ENCODE results near the gene ZNF296.

- TF ChIP-seq, protein P1, sequence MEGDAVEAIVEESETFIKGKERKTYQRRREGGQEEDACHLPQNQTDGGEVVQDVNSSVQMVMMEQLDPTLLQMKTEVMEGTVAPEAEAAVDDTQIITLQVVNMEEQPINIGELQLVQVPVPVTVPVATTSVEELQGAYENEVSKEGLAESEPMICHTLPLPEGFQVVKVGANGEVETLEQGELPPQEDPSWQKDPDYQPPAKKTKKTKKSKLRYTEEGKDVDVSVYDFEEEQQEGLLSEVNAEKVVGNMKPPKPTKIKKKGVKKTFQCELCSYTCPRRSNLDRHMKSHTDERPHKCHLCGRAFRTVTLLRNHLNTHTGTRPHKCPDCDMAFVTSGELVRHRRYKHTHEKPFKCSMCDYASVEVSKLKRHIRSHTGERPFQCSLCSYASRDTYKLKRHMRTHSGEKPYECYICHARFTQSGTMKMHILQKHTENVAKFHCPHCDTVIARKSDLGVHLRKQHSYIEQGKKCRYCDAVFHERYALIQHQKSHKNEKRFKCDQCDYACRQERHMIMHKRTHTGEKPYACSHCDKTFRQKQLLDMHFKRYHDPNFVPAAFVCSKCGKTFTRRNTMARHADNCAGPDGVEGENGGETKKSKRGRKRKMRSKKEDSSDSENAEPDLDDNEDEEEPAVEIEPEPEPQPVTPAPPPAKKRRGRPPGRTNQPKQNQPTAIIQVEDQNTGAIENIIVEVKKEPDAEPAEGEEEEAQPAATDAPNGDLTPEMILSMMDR (IDR thresholded peaks at IDR 0.05 in 2 of 3, conservative IDR thresholded peaks at IDR 0.05 in 1 of 3; ENCODE audit: borderline replicate concordance in 1 of 3, insufficient read depth in 1 of 3, low read depth in 2 of 3, low read length in 2 of 3) = no peak
- TF ChIP-seq POLR2A (IDR thresholded peaks at IDR 0.05; ENCODE audit: borderline replicate concordance, extremely low read depth, insufficient read depth, insufficient read length) (no peak), POLR2AphosphoS5 (IDR thresholded peaks at IDR 0.05; ENCODE audit: low read depth, low read length) (no peak), ZBTB33 (IDR thresholded peaks at IDR 0.05; ENCODE audit: extremely low read depth, insufficient replicate concordance, low read length) (no peak), EZH2 (IDR thresholded peaks at IDR 0.05) (no peak)
Observed at GRCh38 chr19:45124021-45124420, 47.7 kb upstream of the ZNF296 start.

Data from HCT116 (cell line).